Activated T-helper 17 cell treated with anti-CD3 and anti-CD28 coated beads, Interleukin-2, amount 50 U/mL, for 72 hours (primary cell): ENCODE data around the gene SFTA2. TPM values are rescaled to one million over a fixed set of nuclear protein-coding genes. Genes with fewer than 3 reads are reported as not detected.
A peak's percentile ranks its signal among the peaks of the same experiment; 100 is the strongest.
"Not testable (repeated sequence)": the region's sequence is repeated elsewhere in the genome, so short reads cannot be mapped to it uniquely, and the experiment has no call there.

Source experiments
- ATAC-seq: fragments of 150-1000 bp; cut with Tn5 transposase; replicated peaks from 2 replicates; pipeline ENCODE4 v1.10.0; 2021; ENCODE audit warnings: mild to moderate bottlenecking, moderate library complexity
- H3K27ac Mint-ChIP-seq: one replicate; pipeline ENCODE4 v1.8.0; 2022; ENCODE audit warnings: mixed read lengths
- H3K27me3 Mint-ChIP-seq: one replicate; pipeline ENCODE4 v1.8.0; 2022; ENCODE audit warnings: mixed read lengths
- H3K36me3 Mint-ChIP-seq: one replicate; pipeline ENCODE4 v1.8.0; 2022; ENCODE audit warnings: low read depth, mild to moderate bottlenecking, mixed read lengths
- H3K4me1 Mint-ChIP-seq: one replicate; pipeline ENCODE4 v1.8.0; 2022; ENCODE audit warnings: mixed read lengths
- H3K4me3 Mint-ChIP-seq: one replicate; pipeline ENCODE4 v1.8.0; 2022; ENCODE audit warnings: mild to moderate bottlenecking, mixed read lengths
- H3K9me3 Mint-ChIP-seq: one replicate; pipeline ENCODE4 v1.8.0; 2022; ENCODE audit warnings: mixed read lengths
- total RNA-seq, 2 donors: library from RNA; stranded (reverse); gene quantifications; one replicate each; pipeline ENCODE4 v1.2.3, GENCODE V29; 2022

The SFTA2 gene
- total RNA-seq, 2 donors from 2014 or later: not detected

DNA sequence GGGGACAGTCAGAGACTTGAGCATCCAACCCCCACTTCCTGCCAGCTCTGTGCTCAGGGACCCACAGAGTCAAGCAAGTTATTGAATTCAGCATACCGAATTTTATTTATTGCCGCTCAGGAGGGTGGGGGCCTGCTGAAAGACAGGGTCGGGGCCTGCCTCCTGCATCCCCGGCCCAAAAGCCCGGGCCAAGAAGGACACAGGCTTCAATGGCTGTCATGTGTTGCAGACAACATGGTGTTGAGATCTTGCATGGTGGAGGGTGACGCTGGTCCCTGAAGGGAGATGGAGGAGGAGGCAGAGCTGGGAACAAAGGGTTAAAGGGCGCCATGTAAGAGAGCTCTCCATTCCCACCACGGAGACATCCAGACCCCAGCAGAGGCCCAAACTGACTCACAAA is 698 bp downstream of the SFTA2 start:
- Mint-ChIP-seq H3K27ac (no peak overlapping the region), H3K27me3 (no peaks in the 10 kb centered on the region), H3K4me1 (no peaks in the 10 kb centered on the region), H3K4me3 (no peak overlapping the region), H3K36me3 (peaks cover 23% of the 10 kb centered on the region), H3K9me3 (peaks cover 4% of the 10 kb centered on the region)
- no peak for ATAC-seq

DNA sequence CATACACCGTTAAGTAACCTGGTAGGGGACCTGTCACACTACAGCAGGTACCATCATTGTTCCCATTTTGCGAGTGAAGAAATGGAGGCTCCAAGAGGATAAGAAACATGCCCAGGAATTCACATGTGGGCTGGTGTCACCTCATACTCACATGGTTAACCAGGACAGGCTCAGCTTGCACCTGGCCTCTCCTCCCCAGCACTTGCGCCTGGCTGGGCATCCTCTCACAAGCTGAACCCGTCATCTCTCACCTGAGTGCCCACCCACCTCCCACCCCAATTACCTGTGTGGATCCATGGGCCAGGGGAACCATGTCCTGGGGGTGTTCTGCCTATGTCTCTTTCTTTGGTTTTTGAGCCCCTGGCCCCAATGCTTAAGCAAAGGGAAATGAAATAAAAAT is 1.5 kb downstream of the SFTA2 start:
- H3K27ac Mint-ChIP-seq: no peak overlapping the region
- peaks cover 4% of the 10 kb centered on the region for H3K9me3 Mint-ChIP-seq
- peaks cover 28% of the 10 kb centered on the region for H3K36me3 Mint-ChIP-seq
- ATAC-seq: no peak
- no peak overlapping the region for H3K4me3 Mint-ChIP-seq
- H3K4me1 Mint-ChIP-seq: no peaks in the 10 kb centered on the region
- H3K27me3 Mint-ChIP-seq: no peaks in the 10 kb centered on the region

GRCh38 chr6:30928677-30929076 is 3.3 kb downstream of the SFTA2 start:
- ATAC-seq: no peak
- H3K4me1 Mint-ChIP-seq: no peaks in the 10 kb centered on the region
- peaks cover 4% of the 10 kb centered on the region for H3K9me3 Mint-ChIP-seq
- H3K36me3 Mint-ChIP-seq: peaks cover 41% of the 10 kb centered on the region
- H3K27ac Mint-ChIP-seq: no peak overlapping the region
- H3K4me3 Mint-ChIP-seq: no peak overlapping the region
- H3K27me3 Mint-ChIP-seq: no peaks in the 10 kb centered on the region

- H3K27ac Mint-ChIP-seq, H3K9me3 Mint-ChIP-seq, ATAC-seq, H3K4me1 Mint-ChIP-seq, H3K27me3 Mint-ChIP-seq, H3K4me3 Mint-ChIP-seq: not testable (repeated sequence)
- peaks cover 57% of the 10 kb centered on the region for H3K36me3 Mint-ChIP-seq
These were observed 4.9 kb downstream of the SFTA2 start for GRCh38 chr6:30927080-30927479.

GRCh38 chr6:30926644-30927043 is 5.3 kb downstream of the SFTA2 start:
- Mint-ChIP-seq H3K36me3 (peaks cover 61% of the 10 kb centered on the region), H3K27ac (no peak overlapping the region), H3K4me1 (no peaks in the 10 kb centered on the region), H3K4me3 (no peak overlapping the region), H3K27me3 (no peaks in the 10 kb centered on the region), H3K9me3 (peaks cover 4% of the 10 kb centered on the region)
- no peak for ATAC-seq

- not testable (repeated sequence) for H3K4me1 Mint-ChIP-seq, H3K4me3 Mint-ChIP-seq, H3K9me3 Mint-ChIP-seq, H3K27me3 Mint-ChIP-seq, ATAC-seq, H3K27ac Mint-ChIP-seq
- H3K36me3 Mint-ChIP-seq: peaks cover 86% of the 10 kb centered on the region
These were observed 7.8 kb downstream of the SFTA2 start for GRCh38 chr6:30924040-30924627.

DNA sequence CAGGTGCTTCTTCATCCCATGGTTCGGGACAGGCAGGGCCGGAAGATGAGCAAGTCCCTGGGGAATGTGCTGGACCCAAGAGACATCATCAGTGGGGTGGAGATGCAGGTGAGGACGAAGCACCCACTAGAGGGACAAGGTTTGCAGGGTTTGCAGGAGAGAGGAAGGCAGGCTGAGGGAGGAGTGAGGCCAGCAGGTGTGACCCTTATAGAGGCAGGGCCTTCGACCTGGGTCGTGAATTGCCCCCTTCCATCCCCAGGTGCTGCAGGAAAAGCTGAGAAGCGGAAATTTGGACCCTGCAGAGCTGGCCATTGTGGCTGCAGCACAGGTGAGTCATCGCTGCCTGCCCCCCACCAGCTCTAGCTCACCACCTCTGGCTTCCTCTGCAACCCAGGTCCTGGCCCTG is 9.5 kb downstream of the SFTA2 start:
- Mint-ChIP-seq H3K27ac (peak overlapping the region; percentile 34), H3K4me1 (no peaks in the 10 kb centered on the region), H3K27me3 (no peaks in the 10 kb centered on the region), H3K4me3 (no peak overlapping the region), H3K9me3 (no peaks in the 10 kb centered on the region), H3K36me3 (peaks cover 91% of the 10 kb centered on the region)
- ATAC-seq: no peak

GRCh38 chr6:30918670-30919069 is 13.3 kb downstream of the SFTA2 start:
- Mint-ChIP-seq H3K4me3 (no peak overlapping the region), H3K27ac (no peak overlapping the region), H3K4me1 (peaks cover 12% of the 10 kb centered on the region), H3K36me3 (peaks cover 92% of the 10 kb centered on the region), H3K9me3 (no peaks in the 10 kb centered on the region), H3K27me3 (no peaks in the 10 kb centered on the region)
- ATAC-seq: no peak

- Mint-ChIP-seq H3K4me1 (peaks cover 12% of the 10 kb centered on the region), H3K36me3 (peaks cover 92% of the 10 kb centered on the region), H3K9me3 (no peaks in the 10 kb centered on the region), H3K27ac (peak overlapping the region; percentile 22), H3K4me3 (no peak overlapping the region), H3K27me3 (no peaks in the 10 kb centered on the region)
- ATAC-seq: no peak
These were observed 14.5 kb downstream of the SFTA2 start for GRCh38 chr6:30917487-30917886.

DNA sequence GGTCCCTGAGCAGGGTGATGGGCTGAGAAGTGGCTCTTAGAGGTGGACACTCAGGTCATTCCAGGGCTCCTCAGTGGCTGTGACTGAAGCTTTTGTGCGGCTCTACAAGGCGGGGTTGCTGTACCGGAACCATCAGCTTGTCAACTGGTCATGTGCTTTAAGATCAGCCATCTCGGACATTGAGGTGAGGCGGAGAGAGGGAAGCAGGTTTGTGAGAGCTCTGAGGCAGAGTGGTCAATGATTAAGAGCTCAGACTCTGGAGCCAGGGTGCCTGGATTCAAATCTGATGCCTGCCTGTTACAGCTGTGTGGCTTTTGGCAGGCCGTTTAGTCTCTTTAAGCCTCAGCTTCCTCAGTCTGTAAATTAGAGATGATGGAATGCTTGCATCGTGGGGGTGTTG is 14.9 kb downstream of the SFTA2 start:
- H3K36me3 Mint-ChIP-seq: peaks cover 92% of the 10 kb centered on the region
- ATAC-seq: no peak
- no peaks in the 10 kb centered on the region for H3K27me3 Mint-ChIP-seq
- no peak overlapping the region for H3K4me3 Mint-ChIP-seq
- no peaks in the 10 kb centered on the region for H3K9me3 Mint-ChIP-seq
- peaks cover 12% of the 10 kb centered on the region for H3K4me1 Mint-ChIP-seq
- peak overlapping the region; percentile 23 for H3K27ac Mint-ChIP-seq

DNA sequence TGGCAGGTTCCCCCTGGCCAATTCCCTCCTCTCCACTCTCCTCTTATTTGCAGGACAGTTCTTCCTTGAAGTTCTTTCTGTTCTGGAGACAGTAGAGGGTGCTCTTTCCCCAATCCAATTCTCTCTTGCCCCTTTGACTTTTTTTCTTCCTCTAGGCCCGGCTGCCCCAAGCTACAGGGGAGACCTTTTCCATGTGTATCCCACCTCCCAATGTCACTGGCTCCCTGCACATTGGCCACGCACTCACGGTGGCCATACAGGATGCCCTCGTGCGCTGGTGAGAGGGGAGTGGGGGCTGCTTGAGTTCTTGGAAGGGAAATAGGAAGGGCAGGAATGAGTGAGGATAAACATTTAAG is 16.4 kb downstream of the SFTA2 start:
- Mint-ChIP-seq H3K9me3 (no peaks in the 10 kb centered on the region), H3K4me1 (peaks cover 12% of the 10 kb centered on the region), H3K27me3 (no peaks in the 10 kb centered on the region), H3K4me3 (peak overlapping the region; percentile 94), H3K27ac (peak overlapping the region; percentile 93), H3K36me3 (peaks cover 92% of the 10 kb centered on the region)
- ATAC-seq: no peak

- Mint-ChIP-seq H3K4me3 (peak overlapping the region; percentile 94), H3K4me1 (peaks cover 12% of the 10 kb centered on the region), H3K27ac (peak overlapping the region; percentile 93), H3K9me3 (no peaks in the 10 kb centered on the region), H3K36me3 (peaks cover 90% of the 10 kb centered on the region), H3K27me3 (no peaks in the 10 kb centered on the region)
- no peak for ATAC-seq
These were observed 16.9 kb downstream of the SFTA2 start for GRCh38 chr6:30914854-30915590.

DNA sequence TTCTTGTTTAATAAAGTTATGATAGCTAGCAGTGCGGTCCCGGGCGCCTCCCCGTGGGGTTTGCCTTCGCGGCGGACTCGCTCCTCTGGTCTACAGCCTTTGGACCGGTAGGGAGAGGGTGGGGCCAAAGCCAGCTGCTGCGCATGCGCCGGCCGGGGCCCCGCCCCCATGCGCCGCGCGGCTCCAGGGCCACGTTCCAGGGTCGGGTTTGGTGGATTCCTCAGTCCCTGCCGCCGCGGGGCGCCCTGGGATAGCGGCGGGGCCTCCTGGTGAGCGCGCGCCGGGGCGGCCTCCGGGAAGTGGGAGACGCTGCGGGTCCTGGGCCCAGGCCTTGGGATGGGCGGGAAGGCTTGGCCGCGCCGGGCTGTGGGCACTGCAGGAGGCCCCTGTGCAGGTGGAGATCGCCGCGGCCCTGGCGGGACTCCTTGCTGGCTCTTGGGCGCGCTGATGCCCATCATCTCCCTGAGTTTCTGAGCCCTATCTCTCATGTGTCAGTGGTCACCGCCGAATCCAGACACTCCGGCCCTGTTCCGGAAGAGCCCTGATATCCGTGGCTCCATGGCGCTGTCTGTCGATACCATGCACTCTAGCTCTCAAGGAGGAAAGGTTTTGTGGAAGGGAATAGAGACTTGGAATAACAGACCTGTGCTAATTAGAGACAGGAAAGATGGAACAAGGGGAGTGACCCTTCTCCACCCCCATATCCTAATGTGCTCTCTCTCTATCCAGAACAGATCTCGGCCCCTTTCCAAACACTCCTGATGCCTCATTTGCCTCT is 17.7 kb downstream of the SFTA2 start, which contains the start of gene VARS2:
TSS of gene VARS2 (plus strand) at position 163 of the 778 bp plus-strand sequence. CDS start at position 762, 599 bp downstream.
- Mint-ChIP-seq H3K27ac (peak within 1 kb of the TSS; percentile 93), H3K4me1 (peaks cover 12% of the 10 kb centered on the region), H3K27me3 (no peaks in the 10 kb centered on the region), H3K4me3 (peak within 1 kb of the TSS; percentile 94), H3K9me3 (no peaks in the 10 kb centered on the region), H3K36me3 (peaks cover 87% of the 10 kb centered on the region)
- ATAC-seq: peak; percentile 97

DNA sequence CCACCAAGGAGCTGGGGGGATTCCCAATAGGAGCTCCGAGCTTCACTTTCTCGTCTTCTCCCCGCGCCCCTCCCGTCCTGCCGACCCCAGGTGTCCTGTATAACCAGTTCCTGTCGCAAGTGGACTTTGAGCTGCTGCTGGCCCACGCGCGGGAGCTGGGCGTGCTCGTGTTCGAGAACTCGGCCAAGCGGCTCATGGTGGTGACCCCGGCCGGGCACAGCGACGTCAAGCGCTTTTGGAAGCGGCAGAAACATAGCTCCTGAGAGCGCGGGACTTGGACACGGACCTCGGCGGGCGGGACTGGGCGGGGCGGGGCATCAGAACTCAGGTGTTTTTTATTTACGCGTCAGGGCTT is 18.3 kb downstream of the SFTA2 start:
- Mint-ChIP-seq H3K27me3 (no peaks in the 10 kb centered on the region), H3K27ac (peak overlapping the region; percentile 93), H3K4me3 (peak overlapping the region; percentile 94), H3K9me3 (no peaks in the 10 kb centered on the region), H3K4me1 (peaks cover 16% of the 10 kb centered on the region), H3K36me3 (peaks cover 83% of the 10 kb centered on the region)
- no peak for ATAC-seq
